ENCODE results near the gene ENPP3. TPM values are rescaled to one million over a fixed set of nuclear protein-coding genes. Genes with fewer than 3 reads are reported as not detected.

The ENPP3 gene
- total RNA-seq, 1 donor from 2014 or later: not detected

GRCh38 chr6:131787766-131788712 is 150.9 kb downstream of the ENPP3 start:
- Mint-ChIP-seq H3K27ac (ENCODE audit: unreplicated experiment) (no peak overlapping the region), H3K36me3 (ENCODE audit: unreplicated experiment) (no peaks in the 10 kb centered on the region), H3K4me1 (ENCODE audit: unreplicated experiment) (no peaks in the 10 kb centered on the region), H3K4me3 (ENCODE audit: unreplicated experiment) (no peak overlapping the region), H3K27me3 (ENCODE audit: unreplicated experiment) (no peaks in the 10 kb centered on the region), H3K9me3 (ENCODE audit: unreplicated experiment) (no peaks in the 10 kb centered on the region)
- TF ChIP-seq, protein P1, sequence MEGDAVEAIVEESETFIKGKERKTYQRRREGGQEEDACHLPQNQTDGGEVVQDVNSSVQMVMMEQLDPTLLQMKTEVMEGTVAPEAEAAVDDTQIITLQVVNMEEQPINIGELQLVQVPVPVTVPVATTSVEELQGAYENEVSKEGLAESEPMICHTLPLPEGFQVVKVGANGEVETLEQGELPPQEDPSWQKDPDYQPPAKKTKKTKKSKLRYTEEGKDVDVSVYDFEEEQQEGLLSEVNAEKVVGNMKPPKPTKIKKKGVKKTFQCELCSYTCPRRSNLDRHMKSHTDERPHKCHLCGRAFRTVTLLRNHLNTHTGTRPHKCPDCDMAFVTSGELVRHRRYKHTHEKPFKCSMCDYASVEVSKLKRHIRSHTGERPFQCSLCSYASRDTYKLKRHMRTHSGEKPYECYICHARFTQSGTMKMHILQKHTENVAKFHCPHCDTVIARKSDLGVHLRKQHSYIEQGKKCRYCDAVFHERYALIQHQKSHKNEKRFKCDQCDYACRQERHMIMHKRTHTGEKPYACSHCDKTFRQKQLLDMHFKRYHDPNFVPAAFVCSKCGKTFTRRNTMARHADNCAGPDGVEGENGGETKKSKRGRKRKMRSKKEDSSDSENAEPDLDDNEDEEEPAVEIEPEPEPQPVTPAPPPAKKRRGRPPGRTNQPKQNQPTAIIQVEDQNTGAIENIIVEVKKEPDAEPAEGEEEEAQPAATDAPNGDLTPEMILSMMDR (IDR thresholded peaks at IDR 0.05): peak; percentile 12
- DNase-seq (ENCODE audit: extremely low spot score, unreplicated experiment): no peak

GRCh38 chr6:131789219-131789618 is 152.1 kb downstream of the ENPP3 start:
- no peaks in the 10 kb centered on the region for H3K36me3 Mint-ChIP-seq (ENCODE audit: unreplicated experiment)
- H3K27ac Mint-ChIP-seq (ENCODE audit: unreplicated experiment): no peak overlapping the region
- no peak for DNase-seq (ENCODE audit: extremely low spot score, unreplicated experiment)
- H3K9me3 Mint-ChIP-seq (ENCODE audit: unreplicated experiment): no peaks in the 10 kb centered on the region
- TF ChIP-seq, protein P1 (IDR thresholded peaks at IDR 0.05): no peak
- H3K27me3 Mint-ChIP-seq (ENCODE audit: unreplicated experiment): no peaks in the 10 kb centered on the region
- H3K4me3 Mint-ChIP-seq (ENCODE audit: unreplicated experiment): no peak overlapping the region
- H3K4me1 Mint-ChIP-seq (ENCODE audit: unreplicated experiment): no peaks in the 10 kb centered on the region

GRCh38 chr6:131791476-131791875 is 154.4 kb downstream of the ENPP3 start:
- TF ChIP-seq, protein P1 (IDR thresholded peaks at IDR 0.05): no peak
- H3K27me3 Mint-ChIP-seq (ENCODE audit: unreplicated experiment): no peaks in the 10 kb centered on the region
- no peaks in the 10 kb centered on the region for H3K4me1 Mint-ChIP-seq (ENCODE audit: unreplicated experiment)
- no peak overlapping the region for H3K4me3 Mint-ChIP-seq (ENCODE audit: unreplicated experiment)
- H3K36me3 Mint-ChIP-seq (ENCODE audit: unreplicated experiment): no peaks in the 10 kb centered on the region
- DNase-seq (ENCODE audit: extremely low spot score, unreplicated experiment): no peak
- peaks cover 4% of the 10 kb centered on the region for H3K9me3 Mint-ChIP-seq (ENCODE audit: unreplicated experiment)
- H3K27ac Mint-ChIP-seq (ENCODE audit: unreplicated experiment): no peak overlapping the region

DNA sequence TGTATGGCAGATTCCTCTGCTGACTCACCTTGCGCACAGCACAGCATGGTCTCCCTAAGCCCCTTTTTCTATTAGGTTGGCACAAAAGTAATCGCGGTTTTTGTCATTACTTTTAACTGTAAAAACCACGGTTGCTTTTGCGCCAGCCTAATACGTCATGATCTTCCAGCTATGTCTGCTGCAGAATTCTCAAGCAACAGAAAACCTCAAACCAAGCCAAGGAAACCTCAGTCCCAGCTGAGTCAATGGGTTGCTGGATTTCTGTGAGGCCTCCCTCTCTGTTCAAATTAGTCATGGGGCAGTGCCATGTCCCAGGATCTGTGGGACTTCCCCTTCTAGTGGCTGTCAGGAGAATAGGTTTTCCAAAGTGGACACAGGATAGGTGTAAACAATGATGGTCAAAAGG is 155.0 kb downstream of the ENPP3 start:
- Mint-ChIP-seq H3K9me3 (ENCODE audit: unreplicated experiment) (peaks cover 4% of the 10 kb centered on the region), H3K36me3 (ENCODE audit: unreplicated experiment) (no peaks in the 10 kb centered on the region), H3K27ac (ENCODE audit: unreplicated experiment) (no peak overlapping the region), H3K4me3 (ENCODE audit: unreplicated experiment) (no peak overlapping the region), H3K4me1 (ENCODE audit: unreplicated experiment) (no peaks in the 10 kb centered on the region), H3K27me3 (ENCODE audit: unreplicated experiment) (no peaks in the 10 kb centered on the region)
- TF ChIP-seq, protein P1 (IDR thresholded peaks at IDR 0.05): no peak
- no peak for DNase-seq (ENCODE audit: extremely low spot score, unreplicated experiment)

- no peaks in the 10 kb centered on the region for H3K4me1 Mint-ChIP-seq (ENCODE audit: unreplicated experiment)
- TF ChIP-seq, protein P1 (IDR thresholded peaks at IDR 0.05): no peak
- H3K27me3 Mint-ChIP-seq (ENCODE audit: unreplicated experiment): no peaks in the 10 kb centered on the region
- no peak overlapping the region for H3K4me3 Mint-ChIP-seq (ENCODE audit: unreplicated experiment)
- DNase-seq (ENCODE audit: extremely low spot score, unreplicated experiment): no peak
- peaks cover 2% of the 10 kb centered on the region for H3K36me3 Mint-ChIP-seq (ENCODE audit: unreplicated experiment)
- no peak overlapping the region for H3K27ac Mint-ChIP-seq (ENCODE audit: unreplicated experiment)
- peaks cover 4% of the 10 kb centered on the region for H3K9me3 Mint-ChIP-seq (ENCODE audit: unreplicated experiment)
These were observed 158.3 kb downstream of the ENPP3 start for GRCh38 chr6:131795366-131795765.

All from osteocyte (in vitro differentiated cells).